GM12878 (cell line): ENCODE results near the gene FGD3. TPM values are rescaled to one million over a fixed set of nuclear protein-coding genes. Genes with fewer than 3 reads are reported as not detected.

Experiments used
- BMI1 ChIP-seq: fragments of 450-650 bp; IDR thresholded peaks from 2 replicates; pipeline ENCODE4 v1.6.1; 2016; ENCODE audit warnings: mild to moderate bottlenecking, moderate library complexity, borderline replicate concordance
- CHD2 ChIP-seq: IDR thresholded peaks from 2 replicates; pipeline ENCODE4 v1.6.1; 2011; ENCODE audit warnings: low read depth, low read length, improper control_type of control experiment, borderline replicate concordance
- CREM ChIP-seq: IDR thresholded peaks from 2 replicates; pipeline ENCODE4 v1.6.1; 2014; ENCODE audit warnings: antibody characterized with exemption, low read depth
- EP300 ChIP-seq, 2 experiments: fragments of 150-350 bp in 1 of 2; IDR thresholded peaks; 2 replicates each; pipeline ENCODE4 v1.6.1; 2011 to 2012; ENCODE audit warnings: low read depth in 2 of 2, low read length in 2 of 2, borderline replicate concordance in 1 of 2, improper control_type of control experiment in 1 of 2, inconsistent platforms in 1 of 2; ENCODE audit not compliant: control insufficient read depth in 1 of 2
- ESRRA ChIP-seq: IDR thresholded peaks from 2 replicates; pipeline ENCODE4 v1.6.1; 2012; ENCODE audit warnings: mild to moderate bottlenecking, low read length, improper control_type of control experiment
- HCFC1 ChIP-seq: fragments of 150-350 bp; IDR thresholded peaks from 2 replicates; pipeline ENCODE4 v1.6.1; 2014; ENCODE audit warnings: low read length
- HDAC2 ChIP-seq: fragments of 200-600 bp; sonication (generic); IDR thresholded peaks from 2 replicates; pipeline ENCODE4 v1.6.1; 2017
- IKZF2 ChIP-seq, 2 experiments: fragments of 450-650 bp; IDR thresholded peaks; 2 replicates each; pipeline ENCODE4 v1.6.1; 2017; ENCODE audit warnings: mild to moderate bottlenecking in 2 of 2, moderate library complexity in 2 of 2
- KLF5 ChIP-seq: fragments of 450-650 bp; IDR thresholded peaks from 2 replicates; pipeline ENCODE4 v1.6.1; 2014; ENCODE audit warnings: mild to moderate bottlenecking; ENCODE audit not compliant: partially characterized antibody
- MYB ChIP-seq: fragments of 150-350 bp; IDR thresholded peaks from 2 replicates; pipeline ENCODE4 v1.6.1; 2014; ENCODE audit warnings: mild to moderate bottlenecking, low read depth, low read length, borderline replicate concordance
- RAD51 ChIP-seq: fragments of 450-650 bp; IDR thresholded peaks from 2 replicates; pipeline ENCODE4 v1.6.1; 2016; ENCODE audit warnings: moderate library complexity, mild to moderate bottlenecking, inconsistent platforms
- RUNX3 ChIP-seq: IDR thresholded peaks from 2 replicates; pipeline ENCODE4 v1.6.1; 2012; ENCODE audit warnings: low read length, inconsistent platforms
- SMAD5 ChIP-seq: IDR thresholded peaks from 2 replicates; pipeline ENCODE4 v1.6.1; 2016; ENCODE audit warnings: antibody characterized with exemption, low read depth
- SREBF2 ChIP-seq: IDR thresholded peaks from 2 replicates; pipeline ENCODE4 v1.6.1; 2012; ENCODE audit warnings: mild to moderate bottlenecking, low read length
- polyA plus RNA-seq, 11 experiments: library from polyadenylated mRNA; depleted of rRNA in 4 of 11; unstranded in 6 of 11; stranded (reverse) in 5 of 11; fragments of >200 nt; fragmentation: Nextera tagmentation in 4 of 11; fragmentation: Illumina TruSeq in 1 of 11; extraction: Ambion mirVana in 4 of 11; extraction: Trizol in 1 of 11; gene quantifications; 1 replicate in 1 of 11; 2 replicates in 10 of 11; pipeline versions ENCODE4 v1.2.1 to v1.2.3, GENCODE V29; 2011 to 2016; ENCODE audit warnings: inconsistent platforms in 2 of 11, missing spikeins in 2 of 11, low read depth in 1 of 11
- total RNA-seq, 4 experiments: library from RNA; depleted of rRNA in 3 of 4; stranded (reverse); fragments of >200 nt in 3 of 4; fragmentation: Illumina TruSeq in 1 of 4; extraction: Trizol in 1 of 4; gene quantifications; 2 replicates each; pipeline versions ENCODE4 v1.2.1 to v1.2.3, GENCODE V29; 2013 to 2021
- TF ChIP-seq, protein P1 (sequence below): IDR thresholded peaks from 2 replicates; pipeline ENCODE4 v1.6.1; 2012; ENCODE audit warnings: low read length, inconsistent platforms
- TF ChIP-seq, protein P2 (sequence below): fragments of 450-650 bp; IDR thresholded peaks from 2 replicates; pipeline ENCODE4 v1.6.1; 2017; ENCODE audit warnings: mild to moderate bottlenecking, moderate library complexity
- TF ChIP-seq, protein P3 (sequence below): IDR thresholded peaks from 2 replicates; pipeline ENCODE4 v1.6.1; 2012; ENCODE audit warnings: improper control_type of control experiment, low read depth, low read length; ENCODE audit not compliant: insufficient replicate concordance
- TF ChIP-seq, protein P4 (sequence below): fragments of 450-650 bp; IDR thresholded peaks from 2 replicates; pipeline ENCODE4 v1.6.1; 2017; ENCODE audit warnings: mild to moderate bottlenecking

The FGD3 gene
- total and polyA plus RNA-seq, 10 of the 15 experiments (the other 5 are each of a cell fraction or from before 2014, with no cell fraction given) = 0.26 to 18.1 (median 12.4) TPM

DNA sequence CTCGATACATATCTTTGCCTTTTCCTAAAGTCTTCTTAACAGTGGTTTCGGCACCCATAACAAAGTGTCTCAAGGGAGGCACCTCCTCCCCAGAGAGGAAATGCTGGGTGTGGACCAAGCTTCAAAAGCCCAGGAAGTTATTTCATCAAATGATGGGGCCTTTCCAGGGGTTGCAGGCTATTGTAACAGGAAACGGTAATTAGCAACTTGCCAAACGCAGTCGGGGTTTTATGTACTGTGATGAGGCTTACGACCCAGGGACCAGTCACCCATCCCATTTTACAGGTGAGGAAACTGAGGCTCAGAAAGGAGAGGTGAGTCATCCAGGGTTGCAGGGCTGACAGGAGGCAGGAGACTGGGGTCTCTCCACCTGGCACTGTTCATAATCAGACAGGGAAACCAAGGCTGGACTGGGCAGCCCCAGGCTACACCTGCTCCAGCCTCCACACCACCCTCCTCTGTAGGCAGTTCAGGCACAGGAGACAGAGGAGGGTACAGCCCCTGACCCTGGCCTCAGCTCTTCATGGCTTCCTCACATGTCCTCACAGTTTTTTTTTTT lies 81.2 kb downstream of the FGD3 start (continued):
- TF ChIP-seq HDAC2 = no peak
- TF ChIP-seq SMAD5 = no peak
- TF ChIP-seq HCFC1 = no peak
- TF ChIP-seq, protein P1, sequence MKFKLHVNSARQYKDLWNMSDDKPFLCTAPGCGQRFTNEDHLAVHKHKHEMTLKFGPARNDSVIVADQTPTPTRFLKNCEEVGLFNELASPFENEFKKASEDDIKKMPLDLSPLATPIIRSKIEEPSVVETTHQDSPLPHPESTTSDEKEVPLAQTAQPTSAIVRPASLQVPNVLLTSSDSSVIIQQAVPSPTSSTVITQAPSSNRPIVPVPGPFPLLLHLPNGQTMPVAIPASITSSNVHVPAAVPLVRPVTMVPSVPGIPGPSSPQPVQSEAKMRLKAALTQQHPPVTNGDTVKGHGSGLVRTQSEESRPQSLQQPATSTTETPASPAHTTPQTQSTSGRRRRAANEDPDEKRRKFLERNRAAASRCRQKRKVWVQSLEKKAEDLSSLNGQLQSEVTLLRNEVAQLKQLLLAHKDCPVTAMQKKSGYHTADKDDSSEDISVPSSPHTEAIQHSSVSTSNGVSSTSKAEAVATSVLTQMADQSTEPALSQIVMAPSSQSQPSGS = no peak
- no peak for TF ChIP-seq ESRRA
- TF ChIP-seq, protein P2, sequence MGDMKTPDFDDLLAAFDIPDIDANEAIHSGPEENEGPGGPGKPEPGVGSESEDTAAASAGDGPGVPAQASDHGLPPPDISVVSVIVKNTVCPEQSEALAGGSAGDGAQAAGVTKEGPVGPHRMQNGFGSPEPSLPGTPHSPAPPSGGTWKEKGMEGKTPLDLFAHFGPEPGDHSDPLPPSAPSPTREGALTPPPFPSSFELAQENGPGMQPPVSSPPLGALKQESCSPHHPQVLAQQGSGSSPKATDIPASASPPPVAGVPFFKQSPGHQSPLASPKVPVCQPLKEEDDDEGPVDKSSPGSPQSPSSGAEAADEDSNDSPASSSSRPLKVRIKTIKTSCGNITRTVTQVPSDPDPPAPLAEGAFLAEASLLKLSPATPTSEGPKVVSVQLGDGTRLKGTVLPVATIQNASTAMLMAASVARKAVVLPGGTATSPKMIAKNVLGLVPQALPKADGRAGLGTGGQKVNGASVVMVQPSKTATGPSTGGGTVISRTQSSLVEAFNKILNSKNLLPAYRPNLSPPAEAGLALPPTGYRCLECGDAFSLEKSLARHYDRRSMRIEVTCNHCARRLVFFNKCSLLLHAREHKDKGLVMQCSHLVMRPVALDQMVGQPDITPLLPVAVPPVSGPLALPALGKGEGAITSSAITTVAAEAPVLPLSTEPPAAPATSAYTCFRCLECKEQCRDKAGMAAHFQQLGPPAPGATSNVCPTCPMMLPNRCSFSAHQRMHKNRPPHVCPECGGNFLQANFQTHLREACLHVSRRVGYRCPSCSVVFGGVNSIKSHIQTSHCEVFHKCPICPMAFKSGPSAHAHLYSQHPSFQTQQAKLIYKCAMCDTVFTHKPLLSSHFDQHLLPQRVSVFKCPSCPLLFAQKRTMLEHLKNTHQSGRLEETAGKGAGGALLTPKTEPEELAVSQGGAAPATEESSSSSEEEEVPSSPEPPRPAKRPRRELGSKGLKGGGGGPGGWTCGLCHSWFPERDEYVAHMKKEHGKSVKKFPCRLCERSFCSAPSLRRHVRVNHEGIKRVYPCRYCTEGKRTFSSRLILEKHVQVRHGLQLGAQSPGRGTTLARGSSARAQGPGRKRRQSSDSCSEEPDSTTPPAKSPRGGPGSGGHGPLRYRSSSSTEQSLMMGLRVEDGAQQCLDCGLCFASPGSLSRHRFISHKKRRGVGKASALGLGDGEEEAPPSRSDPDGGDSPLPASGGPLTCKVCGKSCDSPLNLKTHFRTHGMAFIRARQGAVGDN = no peak; the same call in 1 of the 2 replicates
- TF ChIP-seq MYB = no peak
- no peak for TF ChIP-seq CHD2
- no peak for TF ChIP-seq KLF5
- TF ChIP-seq RAD51 = no peak
- no peak for TF ChIP-seq CREM
- peak; percentile 46 for TF ChIP-seq RUNX3
- TF ChIP-seq, protein P3, sequence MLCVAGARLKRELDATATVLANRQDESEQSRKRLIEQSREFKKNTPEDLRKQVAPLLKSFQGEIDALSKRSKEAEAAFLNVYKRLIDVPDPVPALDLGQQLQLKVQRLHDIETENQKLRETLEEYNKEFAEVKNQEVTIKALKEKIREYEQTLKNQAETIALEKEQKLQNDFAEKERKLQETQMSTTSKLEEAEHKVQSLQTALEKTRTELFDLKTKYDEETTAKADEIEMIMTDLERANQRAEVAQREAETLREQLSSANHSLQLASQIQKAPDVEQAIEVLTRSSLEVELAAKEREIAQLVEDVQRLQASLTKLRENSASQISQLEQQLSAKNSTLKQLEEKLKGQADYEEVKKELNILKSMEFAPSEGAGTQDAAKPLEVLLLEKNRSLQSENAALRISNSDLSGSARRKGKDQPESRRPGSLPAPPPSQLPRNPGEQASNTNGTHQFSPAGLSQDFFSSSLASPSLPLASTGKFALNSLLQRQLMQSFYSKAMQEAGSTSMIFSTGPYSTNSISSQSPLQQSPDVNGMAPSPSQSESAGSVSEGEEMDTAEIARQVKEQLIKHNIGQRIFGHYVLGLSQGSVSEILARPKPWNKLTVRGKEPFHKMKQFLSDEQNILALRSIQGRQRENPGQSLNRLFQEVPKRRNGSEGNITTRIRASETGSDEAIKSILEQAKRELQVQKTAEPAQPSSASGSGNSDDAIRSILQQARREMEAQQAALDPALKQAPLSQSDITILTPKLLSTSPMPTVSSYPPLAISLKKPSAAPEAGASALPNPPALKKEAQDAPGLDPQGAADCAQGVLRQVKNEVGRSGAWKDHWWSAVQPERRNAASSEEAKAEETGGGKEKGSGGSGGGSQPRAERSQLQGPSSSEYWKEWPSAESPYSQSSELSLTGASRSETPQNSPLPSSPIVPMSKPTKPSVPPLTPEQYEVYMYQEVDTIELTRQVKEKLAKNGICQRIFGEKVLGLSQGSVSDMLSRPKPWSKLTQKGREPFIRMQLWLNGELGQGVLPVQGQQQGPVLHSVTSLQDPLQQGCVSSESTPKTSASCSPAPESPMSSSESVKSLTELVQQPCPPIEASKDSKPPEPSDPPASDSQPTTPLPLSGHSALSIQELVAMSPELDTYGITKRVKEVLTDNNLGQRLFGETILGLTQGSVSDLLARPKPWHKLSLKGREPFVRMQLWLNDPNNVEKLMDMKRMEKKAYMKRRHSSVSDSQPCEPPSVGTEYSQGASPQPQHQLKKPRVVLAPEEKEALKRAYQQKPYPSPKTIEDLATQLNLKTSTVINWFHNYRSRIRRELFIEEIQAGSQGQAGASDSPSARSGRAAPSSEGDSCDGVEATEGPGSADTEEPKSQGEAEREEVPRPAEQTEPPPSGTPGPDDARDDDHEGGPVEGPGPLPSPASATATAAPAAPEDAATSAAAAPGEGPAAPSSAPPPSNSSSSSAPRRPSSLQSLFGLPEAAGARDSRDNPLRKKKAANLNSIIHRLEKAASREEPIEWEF = peak; percentile 37
- no peak for TF ChIP-seq BMI1
- peak; percentile 54 to 61; a peak in 3 of 4 replicates for TF ChIP-seq IKZF2 (IDR thresholded peaks at IDR 0.05)
- no peak for TF ChIP-seq SREBF2
- TF ChIP-seq EP300 (IDR thresholded peaks at IDR 0.05; ENCODE audit: borderline replicate concordance in 1 of 2, control insufficient read depth in 1 of 2, low read depth in 2 of 2, low read length in 2 of 2) = no peak
- TF ChIP-seq, protein P4, sequence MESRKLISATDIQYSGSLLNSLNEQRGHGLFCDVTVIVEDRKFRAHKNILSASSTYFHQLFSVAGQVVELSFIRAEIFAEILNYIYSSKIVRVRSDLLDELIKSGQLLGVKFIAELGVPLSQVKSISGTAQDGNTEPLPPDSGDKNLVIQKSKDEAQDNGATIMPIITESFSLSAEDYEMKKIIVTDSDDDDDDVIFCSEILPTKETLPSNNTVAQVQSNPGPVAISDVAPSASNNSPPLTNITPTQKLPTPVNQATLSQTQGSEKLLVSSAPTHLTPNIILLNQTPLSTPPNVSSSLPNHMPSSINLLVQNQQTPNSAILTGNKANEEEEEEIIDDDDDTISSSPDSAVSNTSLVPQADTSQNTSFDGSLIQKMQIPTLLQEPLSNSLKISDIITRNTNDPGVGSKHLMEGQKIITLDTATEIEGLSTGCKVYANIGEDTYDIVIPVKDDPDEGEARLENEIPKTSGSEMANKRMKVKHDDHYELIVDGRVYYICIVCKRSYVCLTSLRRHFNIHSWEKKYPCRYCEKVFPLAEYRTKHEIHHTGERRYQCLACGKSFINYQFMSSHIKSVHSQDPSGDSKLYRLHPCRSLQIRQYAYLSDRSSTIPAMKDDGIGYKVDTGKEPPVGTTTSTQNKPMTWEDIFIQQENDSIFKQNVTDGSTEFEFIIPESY = no peak
